GM19467 (cell line): ENCODE measurements around the gene TNIP3.
"Not testable (repeated sequence)": the region's sequence is repeated elsewhere in the genome, so short reads cannot be mapped to it uniquely, and the experiment has no call there.

Experiments used
- ATAC-seq: cut with Tn5 transposase; IDR thresholded peaks from one replicate; pipeline ENCODE4 v1.9.1; 2021; ENCODE audit warnings: mild to moderate bottlenecking, moderate library complexity; ENCODE audit not compliant: unreplicated experiment

Gene TNIP3

DNA sequence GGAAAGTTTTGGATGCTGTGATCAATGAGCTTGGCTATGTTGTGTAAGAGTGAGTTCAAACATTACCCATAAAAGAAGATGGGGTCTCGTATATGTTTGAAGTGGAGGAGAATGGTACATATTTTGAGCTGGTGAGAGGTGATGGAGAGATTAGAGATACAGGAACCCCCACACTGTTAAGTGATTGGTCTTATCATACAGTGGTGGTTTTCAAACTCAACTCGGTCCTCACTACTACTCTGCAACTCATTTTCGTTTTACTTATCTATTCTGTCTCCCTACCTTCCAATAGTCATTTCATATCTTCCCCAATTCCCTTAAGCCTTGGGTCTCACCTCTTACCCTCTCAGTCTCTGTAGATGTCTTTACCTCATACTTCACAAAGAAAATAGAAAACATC, 16.4 kb upstream of the TNIP3 start:
- ATAC-seq = no peak

DNA sequence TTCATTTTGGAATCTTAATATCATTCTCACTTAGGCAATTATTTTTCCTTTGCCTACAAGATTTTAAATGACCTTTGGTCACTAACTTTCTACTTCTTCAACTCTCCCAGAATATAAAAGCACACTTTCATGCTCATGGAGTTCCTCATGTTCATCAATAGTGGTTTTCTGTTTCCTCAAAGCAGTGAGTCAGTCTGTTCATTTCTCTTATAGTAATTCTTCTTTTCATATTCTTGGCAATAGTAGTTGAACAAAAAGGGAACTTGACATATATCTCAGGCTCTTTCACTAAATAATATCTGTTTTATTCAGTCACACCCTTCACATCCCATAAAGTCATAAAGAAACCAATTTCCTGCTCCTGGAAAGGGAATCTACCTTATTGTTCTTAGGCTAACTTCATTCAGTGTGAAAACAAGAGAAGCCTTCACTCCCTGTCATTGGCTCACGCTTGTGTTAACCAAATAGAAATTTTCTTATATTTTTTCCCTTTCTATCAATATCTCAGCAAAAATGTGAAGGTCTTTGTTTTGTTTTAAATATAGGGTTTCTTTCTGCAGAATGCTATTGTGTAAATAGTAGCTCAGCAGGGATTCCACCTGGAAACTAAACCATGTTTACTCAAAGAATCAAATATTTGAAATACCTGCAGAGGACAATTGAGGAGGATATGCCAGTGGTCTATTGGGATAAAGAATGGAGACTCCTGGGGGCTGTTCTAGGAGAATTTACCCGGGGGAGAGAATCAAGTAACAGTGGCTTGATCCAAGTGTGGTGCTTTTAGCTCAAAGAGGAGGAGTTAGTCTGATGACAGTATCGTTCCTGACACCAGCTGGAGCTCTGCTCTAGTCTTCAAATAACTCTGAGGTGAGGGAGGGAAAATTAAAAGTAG, 13.4 kb upstream of the TNIP3 start:
- ATAC-seq = no peak

DNA sequence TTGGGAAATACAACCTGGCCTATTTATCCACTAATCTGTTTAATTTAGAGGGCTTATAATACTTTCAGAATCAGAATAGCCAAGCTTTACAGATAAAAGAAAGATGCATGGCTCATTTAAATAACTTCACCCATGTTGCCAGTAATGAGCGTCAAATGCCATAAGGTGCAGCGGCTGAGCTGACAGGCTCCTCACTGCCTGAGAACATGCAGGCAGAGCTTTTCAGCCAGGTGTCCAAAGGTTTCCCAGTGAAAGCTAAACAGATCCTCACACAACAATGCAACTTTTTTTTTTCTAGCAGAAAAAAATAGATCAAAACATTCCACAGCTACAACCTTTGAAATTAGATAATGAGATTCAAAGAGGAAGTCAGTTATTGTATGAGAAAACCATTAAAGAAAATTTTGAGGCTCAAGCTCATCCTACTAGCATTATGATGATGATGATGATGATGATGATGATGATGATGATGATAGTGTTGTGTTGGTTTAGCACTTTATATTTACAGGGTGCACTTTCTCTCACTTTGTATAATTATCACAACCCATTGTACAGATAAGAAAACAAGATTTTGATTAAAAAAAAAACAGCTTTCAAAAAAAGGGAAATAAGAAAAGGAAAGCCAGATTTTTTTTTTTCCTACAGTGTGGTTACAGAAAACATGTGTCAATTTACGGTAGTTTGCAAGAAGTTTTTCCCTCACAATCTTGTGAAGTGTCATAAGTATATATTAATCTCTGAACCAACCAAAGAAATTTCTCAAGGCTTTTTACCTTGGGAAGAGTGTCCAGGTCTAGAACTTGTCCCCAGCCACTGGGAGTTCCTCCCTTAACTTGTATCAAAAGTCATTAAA, 12.2 kb upstream of the TNIP3 start:
- no peak for ATAC-seq

DNA sequence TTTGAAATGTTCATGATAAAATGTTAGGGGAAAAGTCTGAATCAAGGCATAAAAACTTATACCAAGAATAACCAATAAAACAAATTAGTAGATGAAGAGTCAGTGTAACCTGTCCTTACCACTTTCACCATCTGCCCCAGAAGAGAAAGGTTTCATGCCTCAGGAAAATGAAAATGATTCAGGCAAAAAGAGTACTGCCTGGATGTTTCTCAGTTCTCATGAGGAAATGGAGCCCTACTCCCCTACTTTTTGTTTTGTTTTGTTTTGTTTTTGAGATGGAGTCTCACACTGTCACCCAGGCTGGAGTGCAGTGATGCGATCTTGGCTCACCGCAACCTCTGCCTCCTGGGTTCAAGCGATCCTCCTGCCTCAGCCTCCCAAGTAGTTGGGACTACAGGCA, 7.4 kb upstream of the TNIP3 start:
- not testable (repeated sequence) for ATAC-seq

DNA sequence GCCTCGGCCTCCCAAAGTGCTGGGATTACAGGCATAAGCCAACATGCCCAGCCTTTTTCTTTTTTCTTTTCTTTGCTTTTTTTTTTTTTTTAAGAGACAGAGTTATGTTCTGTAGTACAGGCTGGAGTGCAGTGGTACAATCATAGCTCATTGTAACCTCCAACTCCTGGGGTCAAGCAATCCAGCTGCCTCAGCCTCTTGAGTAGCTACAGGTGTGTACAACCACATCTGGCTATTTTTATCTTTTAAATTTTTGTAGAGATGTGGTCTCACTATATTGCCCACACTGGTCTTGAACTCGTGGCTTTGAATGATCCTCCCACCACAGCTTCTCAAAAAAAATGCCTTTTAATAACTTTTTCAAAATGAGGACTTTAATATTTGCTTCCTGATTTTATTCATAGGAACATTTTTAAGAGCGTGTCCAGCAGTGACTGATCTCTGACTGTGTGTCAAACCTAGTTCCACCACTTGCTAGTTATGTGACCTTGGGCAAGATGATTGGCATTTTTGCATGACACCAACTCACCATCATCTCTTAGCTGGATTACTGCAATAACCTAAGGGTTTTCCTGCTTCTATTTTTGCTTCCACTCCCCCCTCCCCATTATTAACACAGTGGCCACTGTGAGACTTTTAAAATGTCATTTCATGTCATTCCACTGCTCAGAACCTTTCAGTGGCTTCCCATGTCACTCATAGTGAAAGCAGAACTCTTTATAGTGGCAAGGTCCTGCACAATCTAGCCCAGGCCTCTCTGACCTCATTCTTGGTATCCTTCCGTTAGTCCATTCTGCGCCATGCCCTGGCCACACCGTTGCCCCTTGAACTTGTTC, 4.5 kb upstream of the TNIP3 start:
- no peak for ATAC-seq

DNA sequence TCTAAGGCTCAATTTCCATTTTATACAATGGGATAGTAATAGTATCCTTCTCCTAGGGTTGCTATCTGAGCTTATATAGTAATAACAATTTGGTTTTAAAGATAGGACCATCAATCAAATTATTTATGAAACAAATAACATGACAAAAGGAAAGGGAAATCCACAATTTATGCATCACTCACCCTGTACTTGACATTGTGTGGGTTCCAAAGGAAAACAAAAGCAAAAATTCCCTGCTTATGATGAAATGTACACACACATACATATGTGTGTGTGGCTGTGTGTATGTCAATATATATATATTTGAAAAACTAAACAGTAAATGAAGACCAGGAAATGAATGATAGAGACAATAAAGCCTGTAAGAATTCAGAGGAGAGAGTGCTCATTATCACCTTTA, 2.9 kb upstream of the TNIP3 start:
- no peak for ATAC-seq

DNA sequence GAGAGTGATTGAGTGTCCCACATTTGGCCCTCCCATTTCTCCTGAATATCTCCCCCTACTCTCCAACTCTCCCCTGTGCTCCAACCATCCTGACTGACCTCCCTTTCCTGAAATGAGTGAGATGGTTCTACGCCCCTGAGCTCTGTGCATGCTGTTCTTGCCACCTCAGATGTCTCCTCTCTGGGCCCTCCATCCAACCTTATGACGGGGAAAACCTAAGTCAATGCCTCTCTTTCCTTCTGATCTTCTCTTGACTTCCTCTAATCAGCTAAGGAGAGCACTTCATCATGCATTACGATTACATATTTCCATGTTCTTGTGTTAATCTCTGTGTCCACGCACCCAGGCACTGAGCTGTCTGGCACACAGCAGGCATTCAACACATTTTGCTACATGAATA, 1.1 kb upstream of the TNIP3 start:
- ATAC-seq = no peak

DNA sequence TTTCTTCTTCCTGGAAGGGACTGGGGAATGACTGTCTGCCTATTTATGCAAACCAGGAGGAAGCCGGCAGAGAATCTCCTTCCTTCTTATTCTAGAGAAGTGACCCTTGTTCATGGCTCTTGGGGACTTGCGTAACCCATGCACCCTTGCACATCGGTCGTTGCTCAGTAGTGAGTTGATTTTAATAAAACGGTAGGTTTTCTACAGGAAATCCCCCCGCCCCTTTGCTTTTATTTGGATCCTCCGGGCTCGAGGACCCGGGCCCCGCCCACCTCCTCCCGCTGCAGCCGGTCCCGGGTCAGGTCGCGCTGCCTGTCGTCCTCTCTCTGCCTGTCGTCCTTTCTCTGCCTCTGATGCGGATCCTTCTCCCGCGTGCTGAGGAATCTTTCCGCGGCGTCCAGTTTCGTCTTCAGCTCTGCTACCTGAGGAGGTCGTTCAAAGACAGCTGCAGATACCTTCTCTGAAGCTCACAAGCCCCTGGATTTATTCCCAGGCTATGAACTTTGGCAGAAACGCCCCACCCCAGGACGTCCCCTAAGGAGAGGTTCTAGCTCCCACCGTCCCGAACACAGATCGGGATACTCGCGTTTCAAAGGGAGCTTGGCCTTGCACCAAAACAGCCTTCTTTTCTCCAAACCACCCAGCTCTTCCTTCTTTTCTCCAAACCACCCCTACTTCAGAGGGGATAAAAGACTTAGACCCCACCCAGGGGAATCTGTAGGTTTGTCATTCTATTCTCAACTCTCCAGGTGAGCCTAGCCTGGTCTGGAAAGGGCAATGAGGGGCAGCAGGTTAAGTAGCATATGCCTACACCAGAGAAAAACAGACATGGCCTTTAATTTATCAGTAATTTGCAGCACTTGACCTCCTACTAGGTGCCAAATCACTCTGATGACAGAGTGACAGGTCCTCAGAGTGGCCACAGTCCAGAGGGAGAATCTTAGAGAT, 7.0 kb downstream of the TNIP3 start:
- no peak for ATAC-seq

DNA sequence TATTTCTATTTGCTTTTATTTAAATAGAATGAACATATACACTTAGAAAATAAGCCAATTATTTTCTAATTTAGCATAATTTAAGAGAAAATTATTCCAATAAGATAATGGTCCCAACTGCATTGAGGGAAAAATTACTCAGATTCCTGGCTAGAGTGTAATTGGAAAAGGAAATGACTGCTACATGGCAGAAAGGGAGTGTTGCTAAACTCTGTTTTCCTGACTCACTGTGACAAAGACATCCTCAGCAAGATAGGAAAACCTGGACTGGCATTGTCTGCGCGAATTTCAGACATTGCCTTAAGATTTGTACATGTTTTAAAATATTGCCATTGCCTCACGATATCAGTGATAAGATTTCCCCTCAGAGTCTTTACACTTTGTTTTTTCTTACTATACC, 8.2 kb downstream of the TNIP3 start:
- ATAC-seq = no peak

DNA sequence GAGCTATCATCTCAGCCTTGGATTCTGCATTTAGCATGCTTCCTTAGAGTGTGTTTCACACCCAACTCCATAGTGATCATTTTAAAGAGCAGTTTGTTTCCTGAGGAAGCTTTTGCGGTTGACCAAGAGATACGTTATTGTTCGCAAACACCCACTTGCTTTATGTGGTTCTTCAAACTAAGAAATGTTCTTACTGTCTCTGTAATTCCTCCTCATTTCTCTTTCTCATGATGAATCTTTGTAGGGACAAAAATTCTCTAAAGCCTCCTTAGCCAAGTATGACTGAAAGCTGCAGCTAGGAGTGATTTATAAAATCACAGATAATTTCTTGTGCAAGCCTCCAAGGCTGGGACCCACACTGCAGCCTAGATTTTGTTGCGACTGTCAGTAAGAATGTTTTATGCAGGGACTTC, 10.0 kb downstream of the TNIP3 start:
- ATAC-seq = no peak

DNA sequence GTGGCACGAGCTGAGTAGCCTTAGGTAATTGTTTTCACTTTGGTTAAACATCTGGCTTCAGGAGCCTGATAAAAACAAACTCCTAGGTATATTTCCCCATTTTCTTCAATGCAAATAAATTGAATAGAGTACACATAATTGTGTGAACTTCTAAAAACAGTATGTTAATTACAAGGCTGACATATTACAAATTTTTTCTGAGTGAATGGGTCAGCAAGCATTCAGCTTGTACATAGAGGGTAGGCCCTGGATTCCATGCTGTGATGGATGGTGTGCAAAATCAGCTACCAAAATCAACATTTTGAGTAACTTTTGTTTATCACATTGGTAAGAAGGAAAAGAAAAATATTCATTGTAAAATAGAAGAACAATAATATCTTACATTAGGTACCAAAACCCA, 12.2 kb downstream of the TNIP3 start:
- ATAC-seq = no peak

DNA sequence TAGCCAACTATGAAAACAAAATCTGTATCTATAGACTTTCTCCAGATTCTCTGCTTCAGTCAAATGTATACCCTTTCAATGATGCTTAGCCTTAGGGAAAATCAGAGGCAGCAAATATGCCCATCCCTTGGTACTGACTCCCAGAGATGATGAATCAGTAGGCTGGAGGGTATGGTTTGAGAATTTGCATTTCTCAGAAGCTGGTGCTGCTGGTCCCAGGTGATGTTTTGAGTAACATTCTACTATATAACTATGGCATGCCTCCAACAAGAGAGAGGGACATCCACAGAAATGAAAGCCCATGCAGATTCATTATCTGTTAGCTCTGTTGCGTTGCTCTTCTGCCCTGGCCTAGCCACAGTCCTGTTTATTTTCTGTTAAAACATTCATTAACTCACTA, 13.6 kb downstream of the TNIP3 start:
- ATAC-seq = no peak

DNA sequence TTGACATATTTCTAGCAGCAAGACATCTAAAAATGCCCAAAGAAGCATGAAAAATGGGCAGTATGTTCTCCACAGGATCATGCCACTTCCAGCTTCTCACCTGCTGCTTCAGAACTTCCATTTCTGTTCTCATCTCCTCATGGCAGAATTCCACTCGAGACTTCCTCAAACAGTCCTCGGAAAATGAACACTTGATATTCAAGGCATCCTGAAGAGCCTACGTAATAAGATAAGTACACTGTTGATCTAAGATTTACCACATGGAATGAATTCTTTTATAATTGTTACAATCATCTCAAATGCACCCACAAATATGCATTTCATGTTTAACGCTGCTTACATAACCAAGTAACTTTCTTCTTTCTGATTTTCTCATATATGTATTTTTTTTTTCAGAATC, 14.1 kb downstream of the TNIP3 start:
- ATAC-seq = no peak

DNA sequence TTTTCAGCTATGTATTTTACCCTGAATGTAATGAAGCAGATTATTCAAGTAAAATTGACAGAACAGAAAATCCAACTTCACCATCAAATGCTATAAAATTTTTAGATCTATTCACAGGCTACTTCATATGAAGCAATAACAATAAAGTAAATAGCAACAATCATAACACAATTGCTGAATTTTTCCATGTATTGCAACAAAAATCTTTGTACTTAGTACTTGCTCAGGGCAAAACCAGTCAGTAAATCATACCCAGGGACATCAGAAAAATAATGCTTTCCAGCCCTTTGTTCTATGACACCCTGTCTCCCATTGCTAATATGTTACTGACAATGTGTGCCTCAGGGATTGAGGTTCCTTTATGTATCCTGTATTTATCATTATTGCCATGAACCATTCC, 15.5 kb downstream of the TNIP3 start:
- no peak for ATAC-seq

DNA sequence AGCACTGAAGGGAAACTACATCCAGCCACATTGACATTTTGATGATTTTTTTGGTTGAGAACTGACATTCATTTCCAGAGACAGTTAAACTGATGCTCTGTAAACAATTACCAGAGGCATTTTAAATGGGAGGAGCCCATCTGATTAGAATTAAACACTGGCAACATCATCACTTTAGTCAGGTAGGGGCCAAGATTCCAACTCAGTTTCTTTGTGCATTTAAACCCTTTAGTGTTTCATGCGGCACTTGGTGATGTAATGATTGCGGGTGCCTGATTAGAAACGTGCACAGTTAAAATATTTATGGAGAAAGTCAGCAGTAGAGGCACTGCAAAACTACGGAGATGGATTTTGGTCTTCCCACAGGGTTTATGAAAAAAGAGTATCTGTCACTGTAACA, 16.1 kb downstream of the TNIP3 start:
- ATAC-seq = no peak

DNA sequence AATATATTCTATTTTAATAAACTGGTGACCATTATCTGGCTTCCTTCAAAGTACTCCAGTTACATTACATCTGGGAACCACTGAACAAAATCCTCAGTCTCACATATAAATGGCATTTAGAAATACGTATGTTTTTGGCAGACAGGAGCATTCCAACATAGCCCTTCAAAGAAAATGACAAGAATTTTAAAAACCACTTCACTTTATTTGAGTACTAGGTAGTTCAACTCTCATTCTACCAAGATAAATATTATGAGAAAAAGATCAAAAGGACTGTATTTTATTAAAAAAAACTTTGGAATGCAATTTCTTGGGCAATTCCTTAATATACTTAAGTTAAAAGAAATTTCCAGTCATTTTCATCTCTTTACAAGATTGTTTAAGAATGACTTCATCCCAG, 17.6 kb downstream of the TNIP3 start:
- ATAC-seq = no peak

DNA sequence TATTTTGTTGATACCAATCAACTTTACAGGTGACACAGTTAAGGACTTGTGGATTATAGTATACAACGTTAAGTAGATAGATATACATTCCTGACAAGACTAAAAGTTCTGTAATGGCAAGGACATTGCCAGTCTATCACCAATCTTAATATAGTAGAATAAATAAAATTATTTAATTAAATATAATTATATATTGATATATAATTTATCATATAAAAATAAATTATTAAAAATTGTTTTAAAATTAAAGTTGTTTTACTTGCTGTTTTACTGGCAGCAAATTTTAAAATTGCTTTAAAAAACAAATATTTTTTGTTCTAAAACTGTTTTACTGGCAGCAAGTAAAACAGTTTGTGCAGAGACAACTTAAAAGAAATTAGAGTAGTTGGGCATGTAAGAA, 18.7 kb downstream of the TNIP3 start:
- ATAC-seq = no peak

DNA sequence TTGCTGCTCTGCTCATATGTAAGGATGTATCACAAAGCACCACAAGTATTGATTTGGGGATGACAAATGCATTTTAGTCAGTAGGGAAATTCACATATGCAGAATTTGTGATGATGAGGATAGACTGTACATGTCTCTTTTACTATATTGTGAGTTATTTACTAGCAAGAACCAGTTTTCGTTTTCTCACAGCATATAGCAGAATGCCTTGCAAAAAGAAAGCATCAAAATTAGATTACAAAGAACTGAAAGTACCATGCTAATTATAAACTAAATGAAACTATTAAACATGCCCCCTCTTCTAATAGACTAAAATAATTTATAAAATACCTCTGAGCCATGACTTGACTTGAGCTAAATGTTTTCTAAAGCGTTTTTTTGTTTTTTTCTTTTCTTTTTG, 20.1 kb downstream of the TNIP3 start:
- no peak for ATAC-seq

DNA sequence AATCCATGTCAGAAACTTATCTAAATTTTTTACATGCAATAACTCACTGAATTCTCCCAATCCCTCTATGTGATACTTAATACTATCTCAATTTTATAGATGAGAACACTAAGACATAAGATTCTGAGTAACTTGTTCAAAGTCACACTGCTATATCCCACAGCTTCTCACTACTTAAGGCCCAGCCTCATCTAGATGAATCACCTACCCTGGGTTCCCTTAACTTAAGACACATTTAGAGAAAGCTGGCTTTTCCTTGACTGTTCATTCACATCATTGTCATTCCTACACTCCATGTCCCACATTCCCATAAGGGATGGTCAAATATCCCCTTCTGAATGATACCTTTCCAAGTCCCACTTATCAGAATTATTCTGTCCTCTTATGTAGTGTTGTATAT, 21.0 kb downstream of the TNIP3 start:
- ATAC-seq = no peak
